AG10803 (cell line): Measurements from ENCODE around the gene IARS1.

ENCODE experiments used
- DNase-seq: peaks from one replicate; pipeline ENCODE4 v3.0.0; 2010; ENCODE audit warnings: low read depth
- H3K4me3 ChIP-seq: 2 replicates; pipeline ENCODE4 v1.5.1; 2011; ENCODE audit warnings: mild to moderate bottlenecking, low read length, control low read depth
- CTCF ChIP-seq: conservative IDR thresholded peaks from 2 replicates; pipeline ENCODE4 v1.5.1; 2011; ENCODE audit warnings: mild to moderate bottlenecking, low read length, control low read depth, inconsistent platforms

Gene IARS1

GRCh38 chr9:92289708-92290390, 3.6 kb downstream of the IARS1 start:
- DNase-seq = peak; percentile 85
- TF ChIP-seq CTCF = no peak
- no peak overlapping the region for H3K4me3 ChIP-seq

- no peak for DNase-seq
- no peak overlapping the region for H3K4me3 ChIP-seq
- no peak for TF ChIP-seq CTCF
These were observed 14.2 kb downstream of the IARS1 start for GRCh38 chr9:92279302-92279701.

- TF ChIP-seq CTCF = no peak
- DNase-seq = peak; percentile 81
- no peak overlapping the region for H3K4me3 ChIP-seq
These were observed 15.4 kb downstream of the IARS1 start for GRCh38 chr9:92278110-92278509.

GRCh38 chr9:92276331-92277032, 17.0 kb downstream of the IARS1 start:
- H3K4me3 ChIP-seq = no peak overlapping the region
- no peak for TF ChIP-seq CTCF
- DNase-seq = no peak

GRCh38 chr9:92275541-92275940, 18.0 kb downstream of the IARS1 start:
- TF ChIP-seq CTCF = no peak
- peak; percentile 10 for DNase-seq
- H3K4me3 ChIP-seq = no peak overlapping the region

DNA sequence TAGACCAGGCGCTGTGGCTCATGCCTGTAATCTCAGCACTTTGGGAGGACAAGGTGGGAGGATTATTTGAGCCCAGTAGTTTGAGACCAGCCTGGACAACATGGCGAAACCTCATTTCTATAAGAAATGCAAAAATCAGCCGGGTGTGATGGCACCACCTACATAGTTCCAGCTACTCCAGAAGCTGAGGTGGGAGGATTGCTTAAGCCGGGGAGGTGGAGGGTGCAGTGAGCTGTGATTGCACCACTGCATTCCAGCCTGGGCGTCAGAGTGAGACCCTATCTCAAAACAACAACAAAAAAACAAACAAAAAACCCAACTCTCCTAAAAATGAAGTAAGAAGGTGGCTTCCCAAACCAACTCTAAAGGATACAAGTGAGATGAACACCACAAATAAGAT, 23.0 kb downstream of the IARS1 start:
- TF ChIP-seq CTCF = no peak
- no peak for DNase-seq
- no peak overlapping the region for H3K4me3 ChIP-seq

DNA sequence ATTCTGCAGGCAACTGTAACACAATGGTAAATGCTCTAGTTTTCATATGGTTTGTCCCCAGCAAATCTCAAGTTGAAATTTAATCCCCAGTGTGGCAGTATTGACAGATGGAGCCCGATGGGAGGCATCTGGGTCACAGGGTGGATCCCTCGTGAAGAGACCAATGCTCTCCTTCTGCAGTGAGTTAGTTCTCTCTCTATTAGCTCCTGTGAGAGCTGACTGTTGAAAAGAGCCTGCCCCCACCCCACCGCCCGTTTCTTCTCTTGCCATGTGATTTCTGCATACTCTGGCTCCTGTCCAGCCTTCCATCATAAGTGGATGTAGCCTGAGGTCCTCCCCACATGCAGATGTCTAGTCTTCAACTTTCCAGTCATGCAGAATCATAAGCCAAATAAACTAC, 27.0 kb downstream of the IARS1 start:
- no peak for DNase-seq
- H3K4me3 ChIP-seq = no peak overlapping the region
- TF ChIP-seq CTCF = no peak
